Measurements from ENCODE around the gene LAYN.

The LAYN gene

DNA sequence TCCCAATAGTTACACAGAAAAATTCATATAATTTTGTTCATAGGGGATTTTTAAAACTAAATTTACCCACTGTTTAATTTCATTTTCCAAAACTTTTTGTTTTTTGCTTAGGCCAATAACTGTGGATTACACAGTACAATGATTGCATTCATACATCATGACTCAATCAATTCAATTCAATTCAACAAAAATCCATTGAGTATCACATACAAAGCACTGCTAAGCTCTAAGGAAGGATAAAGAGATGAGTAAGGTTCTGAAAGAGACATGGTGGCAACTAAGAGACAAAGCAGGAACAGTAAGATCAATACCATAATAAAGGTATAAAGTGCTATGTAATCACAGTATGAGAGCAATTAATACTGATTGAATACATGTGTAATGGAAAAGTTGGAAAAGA is 9.4 kb upstream of the LAYN start:
- Histone ChIP-seq H3K27me3 (ENCODE audit: control insufficient read depth, low read length) (peaks cover 19% of the 10 kb centered on the region), H3K4me3 (ENCODE audit: low read length) (no peak overlapping the region), H4K20me1 (ENCODE audit: control insufficient read depth, insufficient read depth, low read depth, low read length) (no peaks in the 10 kb centered on the region), H3K9me2 (replicated peaks; ENCODE audit: control insufficient read depth, low read length) (no peaks in the 10 kb centered on the region), H3K36me3 (ENCODE audit: control insufficient read depth, low read length) (no peaks in the 10 kb centered on the region), H3K4me1 (ENCODE audit: control insufficient read depth, low read length) (no peaks in the 10 kb centered on the region), H3K9me3 (ENCODE audit: control insufficient read depth, insufficient read depth, low read length) (no peaks in the 10 kb centered on the region), H3K27ac (ENCODE audit: low read depth, low read length) (no peak overlapping the region), H3K4me2 (ENCODE audit: low read length) (no peak overlapping the region), H3F3A (ENCODE audit: control insufficient read depth, insufficient read depth) (no peaks in the 10 kb centered on the region), H3K79me2 (ENCODE audit: control insufficient read depth, low read length) (no peaks in the 10 kb centered on the region)
- TF ChIP-seq EZH2phosphoT487 (IDR thresholded peaks at IDR 0.05; ENCODE audit: borderline replicate concordance, low read length): no peak
- TF ChIP-seq, protein P1, sequence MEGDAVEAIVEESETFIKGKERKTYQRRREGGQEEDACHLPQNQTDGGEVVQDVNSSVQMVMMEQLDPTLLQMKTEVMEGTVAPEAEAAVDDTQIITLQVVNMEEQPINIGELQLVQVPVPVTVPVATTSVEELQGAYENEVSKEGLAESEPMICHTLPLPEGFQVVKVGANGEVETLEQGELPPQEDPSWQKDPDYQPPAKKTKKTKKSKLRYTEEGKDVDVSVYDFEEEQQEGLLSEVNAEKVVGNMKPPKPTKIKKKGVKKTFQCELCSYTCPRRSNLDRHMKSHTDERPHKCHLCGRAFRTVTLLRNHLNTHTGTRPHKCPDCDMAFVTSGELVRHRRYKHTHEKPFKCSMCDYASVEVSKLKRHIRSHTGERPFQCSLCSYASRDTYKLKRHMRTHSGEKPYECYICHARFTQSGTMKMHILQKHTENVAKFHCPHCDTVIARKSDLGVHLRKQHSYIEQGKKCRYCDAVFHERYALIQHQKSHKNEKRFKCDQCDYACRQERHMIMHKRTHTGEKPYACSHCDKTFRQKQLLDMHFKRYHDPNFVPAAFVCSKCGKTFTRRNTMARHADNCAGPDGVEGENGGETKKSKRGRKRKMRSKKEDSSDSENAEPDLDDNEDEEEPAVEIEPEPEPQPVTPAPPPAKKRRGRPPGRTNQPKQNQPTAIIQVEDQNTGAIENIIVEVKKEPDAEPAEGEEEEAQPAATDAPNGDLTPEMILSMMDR (IDR thresholded peaks at IDR 0.05; ENCODE audit: low read depth, low read length, poor library complexity, severe bottlenecking): no peak

DNA sequence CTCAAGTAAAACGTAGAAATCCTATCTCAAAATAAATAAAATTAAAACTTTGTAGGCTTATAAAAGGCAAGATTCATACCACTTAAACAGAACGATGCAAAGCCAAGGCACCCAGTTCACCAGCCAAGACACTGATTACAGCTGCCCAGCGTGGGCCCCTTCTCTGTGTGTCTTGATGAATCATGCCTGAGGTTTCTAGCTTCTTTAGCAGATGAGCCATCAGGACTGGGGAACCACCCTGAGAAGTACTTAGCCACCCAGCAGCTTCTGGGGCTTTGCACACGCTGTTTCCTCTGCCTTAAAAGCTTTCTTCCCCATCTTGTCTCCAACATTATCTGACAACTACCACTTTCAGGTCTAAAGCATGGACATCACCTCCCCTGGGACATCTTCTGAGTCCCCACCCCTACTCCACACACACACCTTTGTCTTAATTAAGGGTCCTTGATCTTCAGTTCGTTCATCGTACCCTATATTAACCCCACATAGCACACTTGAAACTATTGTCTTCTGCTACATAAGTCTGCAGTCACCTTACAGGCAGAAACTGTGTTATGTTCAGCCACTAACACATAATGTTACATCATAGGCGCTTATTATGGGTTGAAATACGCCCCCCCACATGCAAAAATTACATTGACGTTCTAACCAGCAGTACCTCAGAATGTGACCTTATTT is 8.7 kb upstream of the LAYN start:
- no peak overlapping the region for H3K27ac ChIP-seq (ENCODE audit: low read depth, low read length)
- H3K4me1 ChIP-seq (ENCODE audit: control insufficient read depth, low read length): no peaks in the 10 kb centered on the region
- no peaks in the 10 kb centered on the region for H3K9me2 ChIP-seq (replicated peaks; ENCODE audit: control insufficient read depth, low read length)
- TF ChIP-seq, protein P1 (IDR thresholded peaks at IDR 0.05; ENCODE audit: low read depth, low read length, poor library complexity, severe bottlenecking): no peak
- TF ChIP-seq EZH2phosphoT487 (IDR thresholded peaks at IDR 0.05; ENCODE audit: borderline replicate concordance, low read length): no peak
- H3K36me3 ChIP-seq (ENCODE audit: control insufficient read depth, low read length): no peaks in the 10 kb centered on the region
- no peaks in the 10 kb centered on the region for H3K79me2 ChIP-seq (ENCODE audit: control insufficient read depth, low read length)
- no peak overlapping the region for H3K4me2 ChIP-seq (ENCODE audit: low read length)
- H3F3A ChIP-seq (ENCODE audit: control insufficient read depth, insufficient read depth): no peaks in the 10 kb centered on the region
- no peaks in the 10 kb centered on the region for H3K9me3 ChIP-seq (ENCODE audit: control insufficient read depth, insufficient read depth, low read length)
- no peaks in the 10 kb centered on the region for H4K20me1 ChIP-seq (ENCODE audit: control insufficient read depth, insufficient read depth, low read depth, low read length)
- H3K4me3 ChIP-seq (ENCODE audit: low read length): no peak overlapping the region
- H3K27me3 ChIP-seq (ENCODE audit: control insufficient read depth, low read length): peaks cover 24% of the 10 kb centered on the region

DNA sequence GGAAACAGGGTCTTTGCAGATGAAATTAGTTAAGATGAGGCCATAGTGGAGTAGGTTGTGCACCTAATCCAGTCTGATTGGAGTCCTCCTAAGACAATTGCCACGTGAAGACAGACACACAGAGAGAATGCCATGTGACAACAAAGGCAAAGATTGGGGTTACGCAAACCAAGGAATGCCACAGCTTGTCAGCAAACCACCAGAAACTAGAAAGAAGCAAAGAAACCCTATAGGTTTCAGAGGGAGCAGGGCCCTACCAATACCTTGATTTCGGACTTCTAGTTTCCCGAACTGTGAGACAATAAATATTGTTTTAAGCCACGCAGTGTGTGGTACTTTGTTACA is 8.2 kb upstream of the LAYN start:
- H3K9me2 ChIP-seq (replicated peaks; ENCODE audit: control insufficient read depth, low read length): no peaks in the 10 kb centered on the region
- TF ChIP-seq EZH2phosphoT487 (IDR thresholded peaks at IDR 0.05; ENCODE audit: borderline replicate concordance, low read length): no peak
- TF ChIP-seq, protein P1 (IDR thresholded peaks at IDR 0.05; ENCODE audit: low read depth, low read length, poor library complexity, severe bottlenecking): no peak
- H3F3A ChIP-seq (ENCODE audit: control insufficient read depth, insufficient read depth): no peaks in the 10 kb centered on the region
- H3K4me2 ChIP-seq (ENCODE audit: low read length): no peak overlapping the region
- H3K4me1 ChIP-seq (ENCODE audit: control insufficient read depth, low read length): no peaks in the 10 kb centered on the region
- no peak overlapping the region for H3K4me3 ChIP-seq (ENCODE audit: low read length)
- no peaks in the 10 kb centered on the region for H4K20me1 ChIP-seq (ENCODE audit: control insufficient read depth, insufficient read depth, low read depth, low read length)
- no peak overlapping the region for H3K27ac ChIP-seq (ENCODE audit: low read depth, low read length)
- peaks cover 25% of the 10 kb centered on the region for H3K27me3 ChIP-seq (ENCODE audit: control insufficient read depth, low read length)
- H3K9me3 ChIP-seq (ENCODE audit: control insufficient read depth, insufficient read depth, low read length): no peaks in the 10 kb centered on the region
- no peaks in the 10 kb centered on the region for H3K36me3 ChIP-seq (ENCODE audit: control insufficient read depth, low read length)
- H3K79me2 ChIP-seq (ENCODE audit: control insufficient read depth, low read length): no peaks in the 10 kb centered on the region
